HEK293 (cell line): ENCODE measurements around the gene CCSER2.

ENCODE experiments used
- BCL11B ChIP-seq: fragments of 450-650 bp; formaldehyde crosslinking; IDR thresholded peaks from 2 replicates; pipeline ENCODE4 v1.5.1; 2016; ENCODE audit warnings: low read depth, missing biosample characterization, missing genetic modification characterization
- CTCF ChIP-seq: fragments of 450-650 bp; formaldehyde crosslinking; IDR thresholded peaks from 2 replicates; pipeline ENCODE4 v1.5.1; 2016; ENCODE audit warnings: missing biosample characterization, missing genetic modification characterization
- KLF10 ChIP-seq: fragments of 450-650 bp; IDR thresholded peaks from 2 replicates; pipeline ENCODE4 v1.5.1; 2018; ENCODE audit warnings: missing biosample characterization, mild to moderate bottlenecking, missing genetic modification characterization
- MEIS1 ChIP-seq: sonication (generic); formaldehyde crosslinking; IDR thresholded peaks from 2 replicates; pipeline ENCODE4 v1.8.1; 2022; ENCODE audit warnings: missing genetic modification reagents, mild to moderate bottlenecking, borderline replicate concordance
- MYNN ChIP-seq: fragments of 450-650 bp; formaldehyde crosslinking; IDR thresholded peaks from 2 replicates; pipeline ENCODE4 v1.5.1; 2016; ENCODE audit warnings: missing biosample characterization, missing genetic modification characterization, borderline replicate concordance
- ZNF311 ChIP-seq: fragments of 450-650 bp; formaldehyde crosslinking; IDR thresholded peaks from 2 replicates; pipeline ENCODE4 v1.5.1; 2017; ENCODE audit warnings: missing biosample characterization, missing genetic modification characterization, borderline replicate concordance
- ZNF341 ChIP-seq: fragments of 450-650 bp; formaldehyde crosslinking; IDR thresholded peaks from 2 replicates; pipeline ENCODE4; 2016; ENCODE audit warnings: low read depth, missing biosample characterization, missing genetic modification characterization
- ZNF394 ChIP-seq: fragments of 450-650 bp; formaldehyde crosslinking; IDR thresholded peaks from 2 replicates; pipeline ENCODE4 v1.5.1; 2016; ENCODE audit warnings: missing biosample characterization, missing genetic modification characterization, mild to moderate bottlenecking, moderate library complexity, borderline replicate concordance
- ZNF629 ChIP-seq: fragments of 450-650 bp; formaldehyde crosslinking; IDR thresholded peaks from 2 replicates; pipeline ENCODE4 v1.5.1; 2017; ENCODE audit warnings: missing biosample characterization, missing genetic modification characterization
- ZNF785 ChIP-seq: fragments of 450-650 bp; formaldehyde crosslinking; IDR thresholded peaks from 2 replicates; pipeline ENCODE4 v1.5.1; 2016; ENCODE audit warnings: missing biosample characterization, missing genetic modification characterization
- TF ChIP-seq, protein P1 (sequence below): fragments of 450-650 bp; formaldehyde crosslinking; IDR thresholded peaks from 2 replicates; pipeline ENCODE4 v1.5.1; 2016; ENCODE audit warnings: missing biosample characterization, missing genetic modification characterization, low read depth

DNA sequence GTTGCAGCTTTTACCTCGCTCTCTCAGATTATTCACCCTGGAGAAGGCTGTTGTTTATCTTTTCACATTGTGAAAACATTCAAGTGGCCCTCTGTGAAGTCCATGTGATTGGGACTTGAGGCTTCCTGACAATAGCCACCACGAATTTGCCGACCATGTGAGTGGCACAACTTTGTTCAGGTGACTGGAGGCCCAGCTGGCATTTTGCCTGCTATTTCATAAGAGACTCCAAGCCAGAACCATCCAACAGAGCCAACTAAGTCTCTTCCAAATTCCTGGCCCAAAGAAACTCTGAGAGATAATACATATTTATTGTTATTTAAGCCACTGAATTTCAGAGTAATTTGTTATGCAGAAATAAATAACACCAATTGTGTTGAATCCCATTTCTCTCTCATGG lies 38.2 kb upstream of the CCSER2 start:
- TF ChIP-seq CTCF (no peak), ZNF785 (tag by site-specific recombination) (no peak), MYNN (tag by site-specific recombination) (no peak), KLF10 (tag by site-specific recombination) (no peak), ZNF394 (tag by site-specific recombination) (no peak), MEIS1 (no peak), ZNF341 (tag by site-specific recombination) (no peak), BCL11B (tag by site-specific recombination) (no peak), ZNF311 (tag by site-specific recombination) (no peak), ZNF629 (no peak)
- TF ChIP-seq, protein P1, sequence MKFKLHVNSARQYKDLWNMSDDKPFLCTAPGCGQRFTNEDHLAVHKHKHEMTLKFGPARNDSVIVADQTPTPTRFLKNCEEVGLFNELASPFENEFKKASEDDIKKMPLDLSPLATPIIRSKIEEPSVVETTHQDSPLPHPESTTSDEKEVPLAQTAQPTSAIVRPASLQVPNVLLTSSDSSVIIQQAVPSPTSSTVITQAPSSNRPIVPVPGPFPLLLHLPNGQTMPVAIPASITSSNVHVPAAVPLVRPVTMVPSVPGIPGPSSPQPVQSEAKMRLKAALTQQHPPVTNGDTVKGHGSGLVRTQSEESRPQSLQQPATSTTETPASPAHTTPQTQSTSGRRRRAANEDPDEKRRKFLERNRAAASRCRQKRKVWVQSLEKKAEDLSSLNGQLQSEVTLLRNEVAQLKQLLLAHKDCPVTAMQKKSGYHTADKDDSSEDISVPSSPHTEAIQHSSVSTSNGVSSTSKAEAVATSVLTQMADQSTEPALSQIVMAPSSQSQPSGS, result no peak
